Measurements from ENCODE around the gene CSDE1. TPM values are rescaled to one million over a fixed set of nuclear protein-coding genes. Genes with fewer than 3 reads are reported as not detected.

CSDE1 gene
- total RNA-seq, 3 donors from 2014 or later = 489 to 1,906 (median 706) TPM

GRCh38 chr1:114677691-114678090 is 80.1 kb downstream of the CSDE1 start:
- Histone ChIP-seq H3K4me1 (no peaks in the 10 kb centered on the region), H3K27ac (no peak overlapping the region), H3K4me3 (no peak overlapping the region), H3K36me3 (no peaks in the 10 kb centered on the region), H3K9me3 (no peaks in the 10 kb centered on the region), H3K27me3 (no peaks in the 10 kb centered on the region)
- DNase-seq (ENCODE audit: low spot score in 2 of 2) = no peak
- no peak for TF ChIP-seq CTCF (IDR thresholded peaks at IDR 0.05)
- TF ChIP-seq POLR2A (IDR thresholded peaks at IDR 0.05) = no peak
- no peak for TF ChIP-seq POLR2AphosphoS5 (IDR thresholded peaks at IDR 0.05)
- intact Hi-C loops (cut with DNase I; ENCODE audit: low total_unique reads) = no loop called here

DNA sequence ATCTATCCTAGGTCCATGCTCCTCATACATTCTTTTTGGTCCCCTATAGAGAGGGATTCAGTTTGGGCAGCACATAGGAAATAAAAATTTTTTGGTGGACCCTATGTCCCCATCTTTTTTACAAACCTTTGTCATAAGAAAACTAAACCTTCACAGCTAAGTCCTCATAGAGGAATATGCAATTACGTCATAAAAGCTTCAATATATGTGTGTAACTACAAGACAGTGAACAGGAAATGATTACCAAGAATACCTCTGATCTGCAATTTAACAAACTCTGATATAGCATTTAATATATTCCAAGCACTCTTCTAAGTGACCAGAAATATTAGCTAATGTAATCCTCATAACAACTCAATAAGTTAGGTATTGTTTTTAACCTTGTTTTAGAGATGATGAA is 81.7 kb downstream of the CSDE1 start:
- no peaks in the 10 kb centered on the region for H3K27me3 ChIP-seq
- DNase-seq (ENCODE audit: low spot score in 2 of 2) = no peak
- no peaks in the 10 kb centered on the region for H3K36me3 ChIP-seq
- no peak overlapping the region for H3K4me3 ChIP-seq
- intact Hi-C loops (cut with DNase I; ENCODE audit: low total_unique reads) = no loop called here
- H3K27ac ChIP-seq = no peak overlapping the region
- H3K9me3 ChIP-seq = no peaks in the 10 kb centered on the region
- TF ChIP-seq POLR2A (IDR thresholded peaks at IDR 0.05) (no peak), CTCF (IDR thresholded peaks at IDR 0.05) (no peak), POLR2AphosphoS5 (IDR thresholded peaks at IDR 0.05) (no peak)
- no peaks in the 10 kb centered on the region for H3K4me1 ChIP-seq

GRCh38 chr1:114671939-114672275 is 85.9 kb downstream of the CSDE1 start:
- Histone ChIP-seq H3K36me3 (no peaks in the 10 kb centered on the region), H3K27ac (no peak overlapping the region), H3K27me3 (no peaks in the 10 kb centered on the region), H3K4me1 (no peaks in the 10 kb centered on the region), H3K9me3 (no peaks in the 10 kb centered on the region), H3K4me3 (no peak overlapping the region)
- no peak for DNase-seq (ENCODE audit: low spot score in 2 of 2)
- intact Hi-C loops (cut with DNase I; ENCODE audit: low total_unique reads) = no loop called here
- no peak for TF ChIP-seq POLR2A (IDR thresholded peaks at IDR 0.05)
- no peak for TF ChIP-seq POLR2AphosphoS5 (IDR thresholded peaks at IDR 0.05)
- no peak for TF ChIP-seq CTCF (IDR thresholded peaks at IDR 0.05)

DNA sequence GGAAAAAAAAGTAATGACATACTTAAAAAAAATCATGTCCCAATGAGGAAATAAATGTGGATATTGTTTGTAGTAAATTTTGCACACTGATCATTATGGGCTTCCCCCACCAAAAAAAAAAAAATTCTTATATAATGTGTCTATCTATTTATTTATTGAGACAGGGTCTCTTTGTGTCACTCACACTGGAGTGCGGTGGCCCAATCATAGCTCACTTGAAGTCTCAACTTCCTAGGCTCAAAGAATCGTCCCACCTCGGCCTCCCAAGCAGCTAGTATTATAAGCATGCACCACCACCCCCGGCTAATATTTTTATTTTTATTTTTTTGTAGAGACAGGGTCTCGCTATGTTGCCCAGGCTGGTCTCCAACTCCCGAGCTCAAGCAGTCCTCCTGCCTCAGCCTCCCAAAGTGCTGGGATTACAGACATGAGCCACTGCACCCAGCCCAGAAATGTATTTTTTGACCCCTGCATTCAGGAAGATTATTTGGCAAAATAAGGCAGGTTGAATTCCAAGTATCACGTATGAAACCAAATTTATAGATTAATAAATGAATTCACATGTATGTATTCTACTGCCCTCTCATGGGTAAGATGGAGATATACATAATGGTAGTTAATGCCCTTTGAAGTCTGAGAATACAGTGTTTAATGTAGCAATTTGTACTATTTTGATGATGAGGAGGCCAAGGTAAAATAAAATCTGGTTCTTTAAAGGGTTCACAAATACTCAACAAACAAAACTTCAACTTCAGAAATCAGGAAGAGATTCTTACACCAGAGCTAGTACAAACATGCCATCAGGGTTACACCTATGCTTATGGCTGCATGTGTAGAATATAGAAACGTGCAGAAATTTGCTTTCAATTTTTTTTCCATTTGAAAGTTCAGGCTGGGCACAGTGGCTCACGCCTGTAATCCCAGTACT is 86.5 kb downstream of the CSDE1 start:
- no peaks in the 10 kb centered on the region for H3K9me3 ChIP-seq
- intact Hi-C loops (cut with DNase I; ENCODE audit: low total_unique reads) = no loop called here
- no peak overlapping the region for H3K4me3 ChIP-seq
- TF ChIP-seq POLR2A (IDR thresholded peaks at IDR 0.05) (no peak), POLR2AphosphoS5 (IDR thresholded peaks at IDR 0.05) (no peak), CTCF (IDR thresholded peaks at IDR 0.05) (peak in 1 of 3 donors; percentile 23)
- H3K27ac ChIP-seq = peak overlapping the region in 1 of 2 donors; percentile 77
- no peaks in the 10 kb centered on the region for H3K36me3 ChIP-seq
- H3K4me1 ChIP-seq = no peaks in the 10 kb centered on the region
- DNase-seq (ENCODE audit: low spot score in 2 of 2) = no peak
- no peaks in the 10 kb centered on the region for H3K27me3 ChIP-seq
